Naive thymus-derived CD8-positive, alpha-beta T cell (primary cell): ENCODE results near the gene SLC30A4. TPM values are rescaled to one million over a fixed set of nuclear protein-coding genes. Genes with fewer than 3 reads are reported as not detected.
A peak's percentile ranks its signal among the peaks of the same experiment; 100 is the strongest.

Experiments used
- ATAC-seq, 2 donors: fragments of 150-1000 bp; cut with Tn5 transposase in 1 of 2; sonication (Bioruptor Pico), chemical (Tn5 transposase) in 1 of 2; 1 replicate in 1 of 2; 2 replicates in 1 of 2; pipeline ENCODE4 v1.10.0; 2021; ENCODE audit warnings: mild to moderate bottlenecking in 2 of 2, moderate library complexity in 2 of 2
- POLR2A ChIA-PET: fragments of 350-600 bp; sonication (Branson Sonifier 250); formaldehyde crosslinking; loops from one replicate; lab custom pipeline; 2021; ENCODE audit warnings: antibody characterized with exemption; lab: Charles Lee
- DNase-seq, 10 donors: peaks; one replicate each; pipeline versions ENCODE4 v3.0.0 to v3.0.0-alpha.2; 2020 to 2022
- H3K27ac Mint-ChIP-seq, 10 donors: one replicate each; pipeline ENCODE4 v1.8.0; 2020 to 2022; ENCODE audit warnings: mild to moderate bottlenecking in 10 of 10, mixed read lengths in 10 of 10, moderate library complexity in 4 of 10, inconsistent platforms in 1 of 10
- H3K27me3 Mint-ChIP-seq, 5 donors: one replicate each; pipeline ENCODE4 v1.8.0; 2021 to 2022; ENCODE audit warnings: mixed read lengths in 5 of 5
- H3K36me3 Mint-ChIP-seq, 3 donors: one replicate each; pipeline ENCODE4 v1.8.0; 2020 to 2022; ENCODE audit warnings: mixed read lengths in 3 of 3, mild to moderate bottlenecking in 2 of 3, inconsistent platforms in 1 of 3
- H3K4me1 Mint-ChIP-seq, 4 donors: one replicate each; pipeline ENCODE4 v1.8.0; 2021 to 2022; ENCODE audit warnings: mixed read lengths in 4 of 4
- H3K4me3 Mint-ChIP-seq, 10 donors: one replicate each; pipeline ENCODE4 v1.8.0; 2020 to 2022; ENCODE audit warnings: mild to moderate bottlenecking in 10 of 10, mixed read lengths in 10 of 10, moderate library complexity in 6 of 10, inconsistent platforms in 1 of 10
- H3K9me3 Mint-ChIP-seq, 9 donors: one replicate each; pipeline ENCODE4 v1.8.0; 2020 to 2022; ENCODE audit warnings: mixed read lengths in 9 of 9, mild to moderate bottlenecking in 3 of 9, inconsistent platforms in 1 of 9, moderate library complexity in 1 of 9
- polyA plus RNA-seq, 3 donors: library from polyadenylated mRNA; unstranded; fragments of 300-500 nt; fragmentation: Illumina TruSeq; gene quantifications; one replicate each; pipeline ENCODE4 v1.2.3, GENCODE V29; 2021
- total RNA-seq, 8 experiments: library from RNA in 2 of 8; stranded (reverse) in 2 of 8; gene quantifications; one replicate each; pipeline ENCODE4 v1.2.3 and lab custom pipeline; 2021 to 2026

The SLC30A4 gene
- total and polyA plus RNA-seq, 5 experiments from 2014 or later, result 1.9 to 6.7 (median 2.9) TPM

DNA sequence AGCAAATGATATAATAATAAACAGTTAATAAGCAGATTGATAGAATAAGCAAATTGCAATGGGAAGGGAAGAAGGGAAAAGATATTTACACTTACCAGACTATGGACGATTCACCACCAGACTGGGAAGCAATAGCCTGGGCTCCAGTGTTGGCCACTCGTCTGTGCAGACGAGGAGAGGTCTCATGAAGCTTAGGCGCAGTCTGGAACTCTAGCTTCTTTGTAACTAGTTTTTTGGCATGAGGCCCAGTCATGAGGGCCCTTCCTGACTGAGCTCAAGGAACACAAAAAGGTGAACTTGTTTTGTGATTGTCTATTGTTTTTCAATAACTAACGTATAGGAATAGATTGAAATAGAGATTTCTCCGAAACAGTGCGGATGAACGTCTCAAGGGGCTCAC is 80.9 kb downstream of the SLC30A4 start:
- POLR2A ChIA-PET, result interaction anchor here (1.1 kb wide), 1 partner anchor 13 kb away, joined by 3 read pairs; no protein-coding TSS in a partner anchor
- no peaks in the 10 kb centered on the region for H3K36me3 Mint-ChIP-seq
- H3K9me3 Mint-ChIP-seq, result no peaks in the 10 kb centered on the region
- ATAC-seq (no peak), DNase-seq (no peak)
- no peak overlapping the region for H3K27ac Mint-ChIP-seq
- no peaks in the 10 kb centered on the region for H3K4me1 Mint-ChIP-seq
- no peak overlapping the region for H3K4me3 Mint-ChIP-seq
- H3K27me3 Mint-ChIP-seq, result peaks cover 0 to 6% (median 0%) of the 10 kb centered on the region in 5 donors

DNA sequence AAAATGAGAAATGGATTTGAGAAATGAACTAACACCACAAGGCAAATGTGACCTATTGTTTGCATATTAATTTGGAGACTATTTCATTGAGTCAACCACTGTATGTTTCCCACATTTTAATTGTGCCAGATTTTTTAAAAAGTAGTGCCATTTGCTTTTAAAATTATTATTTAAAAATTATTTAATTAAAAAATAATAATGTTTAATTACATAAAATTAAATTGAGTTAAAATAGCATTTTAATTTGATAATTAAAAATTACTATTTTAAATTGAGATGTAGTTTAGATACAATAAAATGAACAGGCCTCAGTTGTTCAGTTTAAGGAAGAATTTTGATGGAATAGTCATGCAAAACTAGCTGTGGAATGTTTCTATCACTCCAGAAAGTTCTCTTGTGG is 81.5 kb downstream of the SLC30A4 start:
- Mint-ChIP-seq H3K4me1 (no peaks in the 10 kb centered on the region), H3K36me3 (no peaks in the 10 kb centered on the region), H3K9me3 (no peaks in the 10 kb centered on the region), H3K27me3 (peaks cover 0 to 6% (median 0%) of the 10 kb centered on the region in 5 donors), H3K27ac (no peak overlapping the region), H3K4me3 (no peak overlapping the region)
- DNase-seq, result no peak
- no peak for ATAC-seq
- POLR2A ChIA-PET, result interaction anchor here (1.1 kb wide), 1 partner anchor 14 kb away, joined by 3 read pairs; no protein-coding TSS in a partner anchor

DNA sequence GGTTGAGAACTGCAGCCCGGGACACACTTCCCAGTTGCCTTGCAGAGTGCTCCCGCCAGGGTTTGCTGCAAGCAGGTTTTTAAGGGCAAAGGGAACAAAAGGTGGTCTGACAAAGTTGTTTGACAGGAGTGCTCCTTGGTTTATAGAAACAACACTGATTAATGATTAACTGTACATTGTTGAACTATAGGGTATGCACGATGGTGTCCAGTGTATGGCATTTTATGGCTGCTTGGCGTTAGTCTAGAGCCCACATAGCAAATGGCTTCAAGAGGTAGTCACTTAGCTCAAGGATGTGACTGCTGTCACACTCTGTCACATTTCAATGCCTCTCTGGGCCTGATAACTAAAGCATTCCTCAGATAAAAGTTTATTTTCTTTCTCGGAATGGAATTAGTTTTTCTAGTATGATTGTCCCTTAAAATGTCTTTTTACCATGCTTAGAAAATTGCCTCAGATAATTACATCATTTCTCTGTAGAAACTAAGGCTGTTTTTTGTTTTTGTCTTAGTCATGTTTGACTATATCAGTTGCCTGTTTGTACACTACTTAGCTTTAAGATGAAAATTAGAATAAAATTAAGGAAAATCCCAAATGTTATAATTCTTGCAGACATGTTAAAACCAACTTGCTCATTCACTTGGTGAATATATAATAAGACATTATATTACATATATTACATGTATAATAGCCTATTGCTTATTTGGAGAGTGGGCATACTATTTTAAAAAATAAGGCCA is 82.9 kb downstream of the SLC30A4 start:
- no peak overlapping the region for H3K27ac Mint-ChIP-seq
- no peak overlapping the region for H3K4me3 Mint-ChIP-seq
- peaks cover 0 to 2% (median 0%) of the 10 kb centered on the region in 5 donors for H3K27me3 Mint-ChIP-seq
- DNase-seq (no peak), ATAC-seq (no peak)
- POLR2A ChIA-PET, result no interaction called here
- no peaks in the 10 kb centered on the region for H3K4me1 Mint-ChIP-seq
- no peaks in the 10 kb centered on the region for H3K9me3 Mint-ChIP-seq
- no peaks in the 10 kb centered on the region for H3K36me3 Mint-ChIP-seq

DNA sequence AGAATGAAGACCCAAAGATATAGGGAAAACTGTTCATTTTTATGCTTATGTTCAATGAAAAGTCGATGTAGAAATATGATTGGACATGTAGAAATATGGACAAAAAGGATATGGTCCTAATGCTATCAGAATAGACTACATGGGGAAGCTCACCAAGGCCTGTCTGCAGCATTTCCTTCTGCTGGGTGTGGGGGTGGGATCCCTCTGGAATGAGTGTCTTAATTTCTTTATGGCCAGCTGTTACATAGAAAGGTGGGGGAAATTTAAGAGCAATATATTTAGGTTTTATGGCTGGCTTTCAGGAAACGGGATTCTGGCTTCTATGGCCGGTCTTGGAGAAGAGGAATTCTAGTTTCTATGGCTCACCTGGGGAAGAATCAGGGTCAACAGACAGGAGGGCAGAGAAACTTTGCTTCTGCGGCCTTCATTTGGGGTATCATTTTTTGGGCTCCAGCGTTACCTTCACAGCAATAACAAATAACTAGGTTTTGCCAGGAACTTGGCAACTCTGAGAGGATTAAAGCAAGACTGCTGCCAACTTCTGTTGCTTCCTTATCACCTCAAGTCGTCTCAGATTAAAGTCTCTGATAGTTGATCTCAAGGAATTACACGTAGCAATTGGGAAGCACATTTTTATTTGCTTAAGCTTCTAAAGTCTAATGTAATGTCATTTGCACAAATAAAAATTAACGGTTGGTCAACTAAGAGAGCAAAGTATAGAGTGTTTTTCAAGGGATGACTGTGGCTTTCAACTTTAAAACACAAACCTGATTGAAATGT is 87.2 kb downstream of the SLC30A4 start:
- POLR2A ChIA-PET, result no interaction called here
- ATAC-seq, result no peak

DNA sequence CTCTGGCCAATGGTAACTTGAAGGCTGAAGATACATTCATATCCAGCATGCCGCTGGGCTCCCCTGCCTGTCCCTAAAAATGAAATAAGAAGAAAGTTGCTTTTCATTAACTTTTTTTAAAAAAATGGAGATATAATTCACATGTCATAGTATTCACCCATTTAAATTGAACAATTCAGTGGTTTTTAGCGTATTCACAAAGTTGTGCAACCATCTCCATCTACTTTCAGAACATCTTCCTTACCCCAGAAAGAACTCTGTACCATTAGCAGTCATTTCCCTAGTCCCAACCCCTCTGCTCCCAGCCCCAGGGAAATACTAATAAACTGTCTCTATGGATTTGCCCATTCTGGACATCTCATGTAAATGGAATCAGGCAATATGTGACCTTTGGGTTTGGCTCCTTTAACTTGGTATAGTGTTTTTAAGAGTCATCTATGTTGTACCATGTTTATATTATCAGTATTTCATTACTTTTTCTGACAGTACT is 88.4 kb downstream of the SLC30A4 start:
- Mint-ChIP-seq H3K27me3 (peaks cover 0 to 3% (median 1%) of the 10 kb centered on the region in 5 donors), H3K36me3 (no peaks in the 10 kb centered on the region), H3K4me1 (peaks cover 0 to 8% (median 4%) of the 10 kb centered on the region in 4 donors), H3K9me3 (no peaks in the 10 kb centered on the region), H3K4me3 (no peak overlapping the region), H3K27ac (no peak overlapping the region)
- POLR2A ChIA-PET, result no interaction called here
- DNase-seq (no peak), ATAC-seq (no peak)

More for the DNA sequence above, 87.2 kb downstream of the SLC30A4 start:
- no peak overlapping the region for H3K4me3 Mint-ChIP-seq
- peak overlapping the region in 1 of 10 donors; percentile 9 for H3K27ac Mint-ChIP-seq
- no peaks in the 10 kb centered on the region for H3K9me3 Mint-ChIP-seq
- DNase-seq, result no peak
- H3K27me3 Mint-ChIP-seq, result peaks cover 0 to 3% (median 0%) of the 10 kb centered on the region in 5 donors
- H3K4me1 Mint-ChIP-seq, result peaks cover 0 to 6% (median 2%) of the 10 kb centered on the region in 4 donors
- H3K36me3 Mint-ChIP-seq, result no peaks in the 10 kb centered on the region

DNA sequence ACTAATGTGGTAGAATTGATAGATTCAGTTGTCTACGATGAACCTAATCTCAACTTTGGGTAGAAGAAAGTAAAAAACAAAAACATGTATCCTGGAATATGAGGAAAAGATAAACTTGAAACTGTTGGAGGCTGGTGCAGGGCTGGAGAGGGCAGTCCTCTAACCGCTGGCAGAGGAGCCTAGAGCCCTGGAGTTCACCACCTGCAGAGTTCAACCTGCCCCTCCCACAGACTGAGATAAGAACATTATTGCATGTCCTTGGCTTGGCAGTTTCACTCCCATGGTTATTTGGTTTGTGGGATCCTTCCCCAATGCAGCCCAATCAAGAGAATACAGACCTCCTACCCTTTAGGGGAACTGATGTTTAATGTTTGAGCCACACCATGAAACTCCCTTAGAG is 91.0 kb downstream of the SLC30A4 start:
- peaks cover 0 to 3% (median 1%) of the 10 kb centered on the region in 5 donors for H3K27me3 Mint-ChIP-seq
- no peak for DNase-seq
- no peaks in the 10 kb centered on the region for H3K9me3 Mint-ChIP-seq
- peaks cover 0 to 8% (median 4%) of the 10 kb centered on the region in 4 donors for H3K4me1 Mint-ChIP-seq
- POLR2A ChIA-PET, result no interaction called here
- no peak overlapping the region for H3K27ac Mint-ChIP-seq
- no peak overlapping the region for H3K4me3 Mint-ChIP-seq
- no peaks in the 10 kb centered on the region for H3K36me3 Mint-ChIP-seq
- no peak for ATAC-seq

DNA sequence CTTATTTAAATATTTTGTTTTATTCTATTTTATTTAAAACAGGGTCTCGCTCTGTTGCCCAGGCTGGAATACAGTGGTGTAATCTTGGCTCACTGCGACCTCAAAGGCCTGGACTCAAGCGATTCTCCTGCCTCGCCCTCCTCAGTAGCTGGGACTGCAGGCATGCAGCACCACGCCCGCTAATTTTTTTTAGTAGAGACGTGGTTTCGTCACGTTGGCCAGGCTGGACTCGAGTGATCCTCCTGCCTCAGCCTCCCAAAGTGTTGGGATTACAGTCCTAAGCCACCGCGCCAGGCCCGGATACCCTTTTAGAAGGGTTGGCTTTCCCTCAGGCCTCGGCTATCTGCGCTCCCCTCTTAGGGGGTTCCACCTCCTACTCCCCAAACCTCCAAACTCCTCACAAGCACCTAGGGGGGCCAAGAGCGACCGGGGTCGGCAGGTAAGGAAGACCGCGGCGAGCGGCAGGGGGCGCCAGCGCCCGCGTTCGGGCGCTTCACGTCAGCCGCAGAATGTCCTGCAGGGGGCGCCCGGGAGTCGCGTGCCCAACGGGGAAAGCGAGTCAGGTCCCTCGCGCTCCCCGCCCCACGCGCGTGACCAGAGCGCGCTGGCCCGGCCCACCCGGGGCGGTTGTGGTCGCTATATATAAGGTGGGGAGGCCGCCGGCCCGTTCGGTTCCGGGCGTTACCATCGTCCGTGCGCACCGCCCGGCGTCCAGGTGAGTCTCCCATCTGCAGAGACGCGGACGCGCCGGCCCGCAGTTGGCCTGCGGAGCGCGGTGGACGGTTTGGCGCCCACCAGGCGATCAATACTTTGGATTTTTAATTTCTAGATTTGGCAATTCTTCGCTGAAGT is 92.4 kb downstream of the SLC30A4 start:
- Mint-ChIP-seq H3K27me3 (peaks cover 0 to 3% (median 1%) of the 10 kb centered on the region in 5 donors), H3K9me3 (no peaks in the 10 kb centered on the region), H3K4me1 (peaks cover 0 to 8% (median 4%) of the 10 kb centered on the region in 4 donors), H3K36me3 (no peaks in the 10 kb centered on the region), H3K4me3 (peak overlapping the region; percentile 38 to 77 (median 66)), H3K27ac (no peak overlapping the region)
- POLR2A ChIA-PET, result interaction anchor here (1.1 kb wide), 1 partner anchor 156 kb away, joined by 3 read pairs; no protein-coding TSS in a partner anchor
- DNase-seq (peak; percentile 68 to 97 (median 86)), ATAC-seq (peak; percentile 95)

Other genes with a start within 250 kb of the SLC30A4 start
- gene GATM, start 144.2 kb downstream of the SLC30A4 start, total RNA-seq, result 1 to 10 TPM; 5.0 to 5.3 TPM
- gene GATM, start 144.2 kb downstream of the SLC30A4 start, polyA plus RNA-seq, result 1 to 10 TPM in 1 of 3 donors, under 1 TPM in 1, not detected in 1; 0.48 to 2.9 TPM
- 10 to 100 TPM; 53.5 to 60.3 TPM for gene BLOC1S6, start 64.6 kb upstream of the SLC30A4 start, total RNA-seq
- 10 to 100 TPM; 50.9 to 62.1 (median 58.8) TPM for gene BLOC1S6, start 64.6 kb upstream of the SLC30A4 start, polyA plus RNA-seq
- gene SQOR, start 112.3 kb upstream of the SLC30A4 start, total RNA-seq, result 10 to 100 TPM; 30.4 to 38.9 TPM
- 10 to 100 TPM; 58.6 to 68.3 (median 58.7) TPM for gene SQOR, start 112.3 kb upstream of the SLC30A4 start, polyA plus RNA-seq